K562 treated with DMSO at 1 percent for 4 hours (cell line): Measurements from ENCODE around the gene RBMX2. TPM values are rescaled to one million over a fixed set of nuclear protein-coding genes. Genes with fewer than 3 reads are reported as not detected.

Experiments used
- total RNA-seq: library from RNA; unstranded; fragments of 300-600 nt; gene quantifications from 2 replicates; pipeline ENCODE4 v1.2.3, GENCODE V29; 2022; ENCODE audit not compliant: insufficient read depth

The RBMX2 gene
- total RNA-seq: 22.5 and 25.1 TPM in 2 replicates

GRCh38 chrX:130401415-130402207, at the start of gene RBMX2:
TSS of gene RBMX2 (plus strand) at chrX:130401987. CDS start at chrX:130402033, 46 bp downstream.

GRCh38 chrX:130385520-130385919, 16.3 kb upstream of the RBMX2 start, which contains the start of gene GPR119:
TSS of gene GPR119 (minus strand) at chrX:130385674. CDS start at chrX:130385447, 227 bp downstream.

Other genes starting within 250 kb of the RBMX2 start
- gene AIFM1, start 236.1 kb upstream of the RBMX2 start, total RNA-seq: 69.7 and 79.6 TPM in 2 replicates
- gene RAB33A, start 230.0 kb upstream of the RBMX2 start, total RNA-seq: not detected in 2 replicates
- 2.6 and 2.9 TPM in 2 replicates for gene ZNF280C, start 133.1 kb upstream of the RBMX2 start, total RNA-seq
- 9.3 and 10.8 TPM in 2 replicates for gene SLC25A14, start 62.1 kb upstream of the RBMX2 start, total RNA-seq
- gene GPR119, start 16.3 kb upstream of the RBMX2 start, total RNA-seq: not detected in 2 replicates